Naive thymus-derived CD8-positive, alpha-beta T cell (primary cell): ENCODE measurements around the gene PNPLA2. TPM values are rescaled to one million over a fixed set of nuclear protein-coding genes. Genes with fewer than 3 reads are reported as not detected.

Experiments
- ATAC-seq, 2 donors: fragments of 150-1000 bp; cut with Tn5 transposase in 1 of 2; sonication (Bioruptor Pico), chemical (Tn5 transposase) in 1 of 2; 1 replicate in 1 of 2; 2 replicates in 1 of 2; pipeline ENCODE4 v1.10.0; 2021; ENCODE audit warnings: mild to moderate bottlenecking in 2 of 2, moderate library complexity in 2 of 2
- POLR2A ChIA-PET: fragments of 350-600 bp; sonication (Branson Sonifier 250); formaldehyde crosslinking; loops from one replicate; lab custom pipeline; 2021; ENCODE audit warnings: antibody characterized with exemption; lab: Charles Lee
- DNase-seq, 10 donors: peaks; one replicate each; pipeline versions ENCODE4 v3.0.0 to v3.0.0-alpha.2; 2020 to 2022
- H3K27ac Mint-ChIP-seq, 10 donors: one replicate each; pipeline ENCODE4 v1.8.0; 2020 to 2022; ENCODE audit warnings: mild to moderate bottlenecking in 10 of 10, mixed read lengths in 10 of 10, moderate library complexity in 4 of 10, inconsistent platforms in 1 of 10
- H3K27me3 Mint-ChIP-seq, 5 donors: one replicate each; pipeline ENCODE4 v1.8.0; 2021 to 2022; ENCODE audit warnings: mixed read lengths in 5 of 5
- H3K36me3 Mint-ChIP-seq, 3 donors: one replicate each; pipeline ENCODE4 v1.8.0; 2020 to 2022; ENCODE audit warnings: mixed read lengths in 3 of 3, mild to moderate bottlenecking in 2 of 3, inconsistent platforms in 1 of 3
- H3K4me1 Mint-ChIP-seq, 4 donors: one replicate each; pipeline ENCODE4 v1.8.0; 2021 to 2022; ENCODE audit warnings: mixed read lengths in 4 of 4
- H3K4me3 Mint-ChIP-seq, 10 donors: one replicate each; pipeline ENCODE4 v1.8.0; 2020 to 2022; ENCODE audit warnings: mild to moderate bottlenecking in 10 of 10, mixed read lengths in 10 of 10, moderate library complexity in 6 of 10, inconsistent platforms in 1 of 10
- H3K9me3 Mint-ChIP-seq, 9 donors: one replicate each; pipeline ENCODE4 v1.8.0; 2020 to 2022; ENCODE audit warnings: mixed read lengths in 9 of 9, mild to moderate bottlenecking in 3 of 9, inconsistent platforms in 1 of 9, moderate library complexity in 1 of 9
- polyA plus RNA-seq, 3 donors: library from polyadenylated mRNA; unstranded; fragments of 300-500 nt; fragmentation: Illumina TruSeq; gene quantifications; one replicate each; pipeline ENCODE4 v1.2.3, GENCODE V29; 2021
- total RNA-seq, 8 experiments: library from RNA in 2 of 8; stranded (reverse) in 2 of 8; gene quantifications; one replicate each; pipeline ENCODE4 v1.2.3 and lab custom pipeline; 2021 to 2026

PNPLA2 gene
- total and polyA plus RNA-seq, 5 experiments from 2014 or later = 20.5 to 251 (median 42.7) TPM

GRCh38 chr11:837189-837989 lies 18.7 kb downstream of the PNPLA2 start:
- H3K4me1 Mint-ChIP-seq = peaks cover 7 to 38% (median 21%) of the 10 kb centered on the region in 4 donors
- no peak for DNase-seq
- no peaks in the 10 kb centered on the region for H3K9me3 Mint-ChIP-seq
- no peaks in the 10 kb centered on the region for H3K27me3 Mint-ChIP-seq
- peaks cover 0 to 9% (median 0%) of the 10 kb centered on the region in 3 donors for H3K36me3 Mint-ChIP-seq
- no peak overlapping the region for H3K27ac Mint-ChIP-seq
- POLR2A ChIA-PET = interaction anchor here (1.0 to 12.0 kb wide), 4 partner anchors 7 to 17 kb away, joined by 4 to 127 read pairs (median 4); partner anchors contain the start of gene PNPLA2
- no peak for ATAC-seq
- no peak overlapping the region for H3K4me3 Mint-ChIP-seq

- Mint-ChIP-seq H3K27me3 (no peaks in the 10 kb centered on the region), H3K9me3 (no peaks in the 10 kb centered on the region), H3K27ac (no peak overlapping the region), H3K36me3 (peaks cover 0 to 9% (median 0%) of the 10 kb centered on the region in 3 donors), H3K4me1 (peaks cover 7 to 38% (median 20%) of the 10 kb centered on the region in 4 donors), H3K4me3 (peak overlapping the region in 1 of 10 donors; percentile 38)
- ATAC-seq (no peak), DNase-seq (no peak)
- POLR2A ChIA-PET = interaction anchor here (0.6 to 12.0 kb wide), 4 partner anchors 10 to 19 kb away, joined by 4 to 127 read pairs (median 4); partner anchors contain the start of gene PNPLA2
These were observed 19.2 kb downstream of the PNPLA2 start for GRCh38 chr11:837990-838307.

GRCh38 chr11:838441-839279 lies 19.9 kb downstream of the PNPLA2 start:
- Mint-ChIP-seq H3K36me3 (peaks cover 0 to 9% (median 0%) of the 10 kb centered on the region in 3 donors), H3K27me3 (no peaks in the 10 kb centered on the region), H3K9me3 (no peaks in the 10 kb centered on the region), H3K4me1 (peaks cover 9 to 41% (median 24%) of the 10 kb centered on the region in 4 donors), H3K4me3 (peak overlapping the region in 1 of 10 donors; percentile 14), H3K27ac (peak overlapping the region in 4 of 10 donors; percentile 31 to 54 (median 42))
- ATAC-seq (no peak), DNase-seq (no peak)
- POLR2A ChIA-PET = interaction anchor here (0.6 to 12.0 kb wide), 3 partner anchors 9 to 18 kb away, joined by 4 to 127 read pairs (median 4); partner anchors contain the start of gene PNPLA2

GRCh38 chr11:839280-839623 lies 20.5 kb downstream of the PNPLA2 start:
- Mint-ChIP-seq H3K27ac (peak overlapping the region in 1 of 10 donors; percentile 4), H3K36me3 (peaks cover 0 to 9% (median 0%) of the 10 kb centered on the region in 3 donors), H3K4me1 (peaks cover 8 to 41% (median 27%) of the 10 kb centered on the region in 4 donors), H3K27me3 (no peaks in the 10 kb centered on the region), H3K9me3 (no peaks in the 10 kb centered on the region), H3K4me3 (no peak overlapping the region)
- POLR2A ChIA-PET = interaction anchor here (6.1 to 12.0 kb wide), 3 partner anchors 9 to 19 kb away, joined by 51 to 127 read pairs (median 92); partner anchors contain the start of genes CD151, CRACR2B and PNPLA2
- ATAC-seq = no peak
- no peak for DNase-seq

- no peaks in the 10 kb centered on the region for H3K9me3 Mint-ChIP-seq
- H3K4me3 Mint-ChIP-seq = peak overlapping the region in 9 of 10 donors; percentile 48 to 91 (median 80)
- H3K36me3 Mint-ChIP-seq = peaks cover 0 to 9% (median 0%) of the 10 kb centered on the region in 3 donors
- POLR2A ChIA-PET = interaction anchor here (1.2 to 6.2 kb wide), 6 partner anchors 10 to 42 kb away, joined by 3 to 92 read pairs (median 7); partner anchors contain the start of genes CD151, CRACR2B and PNPLA2
- ATAC-seq (no peak), DNase-seq (no peak)
- no peaks in the 10 kb centered on the region for H3K27me3 Mint-ChIP-seq
- H3K4me1 Mint-ChIP-seq = peaks cover 11 to 41% (median 30%) of the 10 kb centered on the region in 4 donors
- H3K27ac Mint-ChIP-seq = peak overlapping the region in 2 of 10 donors; percentile 38 to 46
These were observed 21.3 kb downstream of the PNPLA2 start for GRCh38 chr11:839875-840617.

GRCh38 chr11:841981-842369 lies 23.3 kb downstream of the PNPLA2 start:
- POLR2A ChIA-PET = interaction anchor here (0.6 to 6.2 kb wide), 8 partner anchors 8 to 69 kb away, joined by 3 to 92 read pairs (median 10); partner anchors contain the start of genes CD151, CHID1, CRACR2B and PNPLA2
- peaks cover 11 to 42% (median 36%) of the 10 kb centered on the region in 4 donors for H3K4me1 Mint-ChIP-seq
- peak overlapping the region; percentile 78 to 91 (median 84) for H3K4me3 Mint-ChIP-seq
- H3K9me3 Mint-ChIP-seq = no peaks in the 10 kb centered on the region
- peaks cover 0 to 1% (median 0%) of the 10 kb centered on the region in 5 donors for H3K27me3 Mint-ChIP-seq
- peak overlapping the region in 9 of 10 donors; percentile 59 to 83 (median 71) for H3K27ac Mint-ChIP-seq
- H3K36me3 Mint-ChIP-seq = peaks cover 0 to 9% (median 0%) of the 10 kb centered on the region in 3 donors
- DNase-seq (no peak), ATAC-seq (peak in 1 of 2 donors; percentile 4)

- peak within 1 kb of the TSS; percentile 78 to 91 (median 85) for H3K4me3 Mint-ChIP-seq
- peak; percentile 78 to 81 for ATAC-seq
- POLR2A ChIA-PET = interaction anchor here (0.9 to 6.2 kb wide), 14 partner anchors 8 to 279 kb away, joined by 3 to 92 read pairs (median 6); partner anchors contain the start of genes CD151, CHID1, CRACR2B and PHRF1
- DNase-seq = peak; percentile 68 to 98 (median 84)
- peaks cover 11 to 41% (median 36%) of the 10 kb centered on the region in 4 donors for H3K4me1 Mint-ChIP-seq
- no peaks in the 10 kb centered on the region for H3K9me3 Mint-ChIP-seq
- peaks cover 0 to 1% (median 0%) of the 10 kb centered on the region in 5 donors for H3K27me3 Mint-ChIP-seq
- peak within 1 kb of the TSS in 9 of 10 donors; percentile 62 to 83 (median 75) for H3K27ac Mint-ChIP-seq
- peaks cover 0 to 9% (median 0%) of the 10 kb centered on the region in 3 donors for H3K36me3 Mint-ChIP-seq
These were observed 23.8 kb downstream of the PNPLA2 start, which contains the start of the genes POLR2L and TSPAN4 for GRCh38 chr11:842370-843002. Gene POLR2L (minus strand): TSS chr11:842529. CDS start chr11:842508, 21 bp downstream. Gene TSPAN4 (plus strand): TSS chr11:842852. CDS start chr11:850305, 7,453 bp downstream.

- H3K36me3 Mint-ChIP-seq = peaks cover 0 to 9% (median 0%) of the 10 kb centered on the region in 3 donors
- no peak for DNase-seq
- H3K4me1 Mint-ChIP-seq = peaks cover 11 to 41% (median 36%) of the 10 kb centered on the region in 4 donors
- peaks cover 0 to 1% (median 0%) of the 10 kb centered on the region in 5 donors for H3K27me3 Mint-ChIP-seq
- H3K4me3 Mint-ChIP-seq = peak overlapping the region; percentile 68 to 90 (median 79)
- POLR2A ChIA-PET = interaction anchor here (0.6 to 6.2 kb wide), 15 partner anchors 9 to 280 kb away, joined by 3 to 92 read pairs (median 4); partner anchors contain the start of genes AP2A2, CD151, CHID1 and CRACR2B
- ATAC-seq = peak in 1 of 2 donors; percentile 14
- peak overlapping the region in 9 of 10 donors; percentile 44 to 79 (median 71) for H3K27ac Mint-ChIP-seq
- H3K9me3 Mint-ChIP-seq = no peaks in the 10 kb centered on the region
These were observed 24.5 kb downstream of the PNPLA2 start for GRCh38 chr11:843086-843734.

- no peak for DNase-seq
- Mint-ChIP-seq H3K36me3 (peaks cover 0 to 7% (median 0%) of the 10 kb centered on the region in 3 donors), H3K9me3 (no peaks in the 10 kb centered on the region), H3K27me3 (peaks cover 0 to 4% (median 0%) of the 10 kb centered on the region in 5 donors), H3K4me3 (peak overlapping the region; percentile 68 to 90 (median 79)), H3K4me1 (peaks cover 11 to 47% (median 41%) of the 10 kb centered on the region in 4 donors), H3K27ac (peak overlapping the region; percentile 44 to 79 (median 70))
- peak in 1 of 2 donors; percentile 9 for ATAC-seq
- POLR2A ChIA-PET = interaction anchor here (1.0 to 6.2 kb wide), 7 partner anchors 7 to 67 kb away, joined by 4 to 92 read pairs (median 10); partner anchors contain the start of genes CD151, CHID1, CRACR2B and PNPLA2
These were observed 25.3 kb downstream of the PNPLA2 start for GRCh38 chr11:843818-844692.
